GM12891 (cell line): ENCODE results near the gene STAB2.

Experiments used
- POLR2A ChIP-seq: IDR thresholded peaks from 2 replicates; pipeline ENCODE4 v1.6.1; 2011; ENCODE audit warnings: low read depth, low read length, control low read depth
- POLR2AphosphoS5 ChIP-seq: IDR thresholded peaks from 2 replicates; pipeline ENCODE4 v1.6.1; 2011; ENCODE audit warnings: low read depth, low read length, control low read depth

DNA sequence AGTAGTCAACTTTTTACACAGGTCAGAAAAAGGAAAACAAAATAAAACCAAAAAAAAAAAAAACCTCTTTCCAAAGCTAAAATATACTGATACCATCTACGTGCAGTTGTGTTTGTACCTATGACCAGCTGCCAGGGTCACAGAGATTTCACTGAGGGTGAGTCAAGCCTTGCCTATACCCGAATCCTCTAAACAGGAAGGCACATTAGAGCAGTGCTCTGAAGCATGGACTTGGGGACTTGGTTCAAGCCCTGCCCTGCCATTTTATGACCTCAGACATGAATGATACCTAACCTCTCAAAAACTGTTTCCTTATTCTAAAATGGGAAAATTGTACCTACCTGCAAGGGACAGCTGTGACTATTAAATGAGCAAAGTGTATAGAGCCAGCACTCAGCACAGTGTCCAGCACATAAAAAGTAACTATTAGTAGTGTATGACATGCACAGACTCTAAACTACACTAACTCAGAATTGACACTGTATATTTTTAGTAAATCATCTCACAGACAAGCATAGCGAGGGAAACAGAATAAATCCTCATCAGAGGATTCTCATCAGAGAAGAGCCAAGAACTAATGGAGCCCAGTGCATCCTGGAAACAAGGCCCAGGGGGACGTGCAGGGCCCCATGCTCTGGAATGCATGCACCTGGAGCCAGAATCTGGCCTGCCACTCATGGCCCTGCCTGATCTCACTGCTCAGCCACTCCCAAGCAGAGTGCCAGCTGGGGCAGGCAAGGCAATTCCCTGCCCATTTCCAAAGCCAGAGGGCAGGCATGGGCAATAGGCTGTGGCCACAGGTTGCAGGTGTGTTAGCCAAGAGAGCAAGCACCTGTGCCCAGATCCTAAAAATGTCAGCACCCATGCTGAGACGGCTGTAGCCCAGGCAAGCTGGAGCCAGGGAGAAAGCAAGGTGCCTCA is 196.9 kb downstream of the STAB2 start:
- TF ChIP-seq POLR2AphosphoS5 (no peak), POLR2A (no peak)
